GM08714 (cell line): ENCODE results near the gene HOXB1.

ENCODE experiments used
- H3K4me3 ChIP-seq: fragments of 200-500 bp; sonication (Bioruptor generic); 2 replicates; pipeline ENCODE4 v1.5.1; 2014; ENCODE audit warnings: mild to moderate bottlenecking, low read length, inconsistent platforms
- ZNF274 ChIP-seq: IDR thresholded peaks from 2 replicates; pipeline ENCODE4 v1.6.1; 2012; ENCODE audit warnings: mild to moderate bottlenecking, low read depth, low read length

Gene HOXB1

GRCh38 chr17:48563385-48563838 is 32.6 kb upstream of the HOXB1 start:
- H3K4me3 ChIP-seq, result no peak overlapping the region
- TF ChIP-seq ZNF274, result no peak

GRCh38 chr17:48562934-48563333 is 32.1 kb upstream of the HOXB1 start:
- TF ChIP-seq ZNF274, result no peak
- H3K4me3 ChIP-seq, result no peak overlapping the region

- H3K4me3 ChIP-seq, result peak overlapping the region; percentile 8; the same call in 1 of the 2 replicates
- no peak for TF ChIP-seq ZNF274
These were observed 31.3 kb upstream of the HOXB1 start for GRCh38 chr17:48561884-48562810.

- H3K4me3 ChIP-seq, result no peak overlapping the region
- no peak for TF ChIP-seq ZNF274
These were observed 29.3 kb upstream of the HOXB1 start for GRCh38 chr17:48559840-48560817.

- no peak overlapping the region for H3K4me3 ChIP-seq
- TF ChIP-seq ZNF274, result no peak
These were observed 28.5 kb upstream of the HOXB1 start for GRCh38 chr17:48559122-48559839.

- H3K4me3 ChIP-seq, result no peak overlapping the region
- no peak for TF ChIP-seq ZNF274
These were observed 28.0 kb upstream of the HOXB1 start for GRCh38 chr17:48558831-48559121.

- no peak overlapping the region for H3K4me3 ChIP-seq
- no peak for TF ChIP-seq ZNF274
These were observed 27.4 kb upstream of the HOXB1 start for GRCh38 chr17:48558057-48558830.

- H3K4me3 ChIP-seq, result no peak overlapping the region
These were observed 26.0 kb upstream of the HOXB1 start for GRCh38 chr17:48556576-48557401.

GRCh38 chr17:48556229-48556575 is 25.4 kb upstream of the HOXB1 start:
- TF ChIP-seq ZNF274, result no peak
- H3K4me3 ChIP-seq, result no peak overlapping the region

More at GRCh38 chr17:48556576-48557401, 26.0 kb upstream of the HOXB1 start:
- no peak for TF ChIP-seq ZNF274

- TF ChIP-seq ZNF274, result no peak
These were observed 24.7 kb upstream of the HOXB1 start for GRCh38 chr17:48555258-48556228.

More at GRCh38 chr17:48555258-48556228, 24.7 kb upstream of the HOXB1 start:
- peak overlapping the region; percentile 33; the same call in 1 of the 2 replicates for H3K4me3 ChIP-seq
